ENCODE data around the gene SERPINB12.

The SERPINB12 gene

GRCh38 chr18:63552581-63552980 is 10.4 kb downstream of the SERPINB12 start:
- DNase-seq: no peak

GRCh38 chr18:63553081-63553480 is 10.9 kb downstream of the SERPINB12 start:
- DNase-seq: no peak

- DNase-seq: no peak
Observed at GRCh38 chr18:63559567-63560491, 17.7 kb downstream of the SERPINB12 start.

GRCh38 chr18:63562284-63562683 is 20.1 kb downstream of the SERPINB12 start:
- DNase-seq: no peak

GRCh38 chr18:63564021-63564420 is 21.9 kb downstream of the SERPINB12 start:
- DNase-seq: no peak

- no peak for DNase-seq
Observed at GRCh38 chr18:63564561-63564960, 22.4 kb downstream of the SERPINB12 start.

GRCh38 chr18:63567276-63567675 is 25.1 kb downstream of the SERPINB12 start:
- no peak for DNase-seq

GRCh38 chr18:63567825-63568224 is 25.7 kb downstream of the SERPINB12 start:
- no peak for DNase-seq

GRCh38 chr18:63570721-63571120 is 28.6 kb downstream of the SERPINB12 start:
- DNase-seq: no peak

GRCh38 chr18:63575681-63576080 is 33.5 kb downstream of the SERPINB12 start:
- no peak for DNase-seq

- DNase-seq: no peak
Observed at GRCh38 chr18:63578357-63578958, 36.3 kb downstream of the SERPINB12 start.

GRCh38 chr18:63579616-63580015 is 37.4 kb downstream of the SERPINB12 start:
- no peak for DNase-seq

- no peak for DNase-seq
Observed at GRCh38 chr18:63585988-63586387, 43.8 kb downstream of the SERPINB12 start.

- no peak for DNase-seq
Observed at GRCh38 chr18:63586431-63586830, 44.3 kb downstream of the SERPINB12 start.

- no peak for DNase-seq
Observed at GRCh38 chr18:63586966-63587365, 44.8 kb downstream of the SERPINB12 start, which contains the start of gene SERPINB13. Gene SERPINB13 (plus strand): TSS chr18:63587343. CDS start chr18:63588668, 1,325 bp downstream.

- no peak for DNase-seq
Observed at GRCh38 chr18:63588909-63589308, 46.7 kb downstream of the SERPINB12 start.

- no peak for DNase-seq
Observed at GRCh38 chr18:63590373-63590772, 48.2 kb downstream of the SERPINB12 start.

GRCh38 chr18:63590966-63591695 is 49.0 kb downstream of the SERPINB12 start:
- no peak for DNase-seq

- DNase-seq: no peak
Observed at GRCh38 chr18:63591725-63592124, 49.6 kb downstream of the SERPINB12 start.

- no peak for DNase-seq
Observed at GRCh38 chr18:63592471-63592870, 50.3 kb downstream of the SERPINB12 start.

- no peak for DNase-seq
Observed at GRCh38 chr18:63596964-63597363, 54.8 kb downstream of the SERPINB12 start.

GRCh38 chr18:63603355-63603754 is 61.2 kb downstream of the SERPINB12 start:
- no peak for DNase-seq

GRCh38 chr18:63603772-63604171 is 61.6 kb downstream of the SERPINB12 start:
- DNase-seq: no peak
